Measurements from ENCODE around the gene GNA15. TPM values are rescaled to one million over a fixed set of nuclear protein-coding genes. Genes with fewer than 3 reads are reported as not detected.

GNA15 gene
- total and polyA plus RNA-seq, 2 of the 8 experiments (the other 6 are each of a cell fraction or from before 2014, with no cell fraction given), result 0.26 to 0.45 TPM

- TF ChIP-seq SIX5 (IDR thresholded peaks at IDR 0.05; ENCODE audit: low read depth, low read length), result no peak
Measured at GRCh38 chr19:3150739-3151329, 15.0 kb downstream of the GNA15 start (continued).
